HG03575 (cell line): ENCODE measurements around the gene SLC25A1.
"Not testable (repeated sequence)": the region's sequence is repeated elsewhere in the genome, so short reads cannot be mapped to it uniquely, and the experiment has no call there.

ENCODE experiments used
- ATAC-seq: cut with Tn5 transposase; IDR thresholded peaks from one replicate; pipeline ENCODE4 v1.9.1; 2021; ENCODE audit not compliant: unreplicated experiment, insufficient number of reproducible peaks, low FRiP score; ENCODE audit errors: extremely low read depth

SLC25A1 gene

DNA sequence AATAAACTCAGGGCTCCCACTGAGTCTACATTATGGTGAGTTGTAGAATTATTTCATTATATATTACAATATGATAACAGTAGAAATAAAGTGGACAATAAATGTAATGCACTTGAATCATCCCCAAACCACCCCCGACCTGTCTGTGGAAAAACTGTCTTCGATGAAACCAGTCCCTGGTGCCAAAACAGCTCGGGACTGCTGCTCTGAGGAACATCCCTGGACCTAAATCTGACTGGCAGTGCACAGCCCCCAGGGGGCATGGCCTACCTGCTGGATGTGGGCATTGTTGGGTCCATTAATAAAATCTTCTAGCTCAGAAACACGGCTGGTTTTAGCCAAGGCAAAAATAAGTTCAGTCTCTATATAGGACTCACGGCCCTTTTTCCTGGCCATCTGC is 29.3 kb upstream of the SLC25A1 start:
- no peak for ATAC-seq

DNA sequence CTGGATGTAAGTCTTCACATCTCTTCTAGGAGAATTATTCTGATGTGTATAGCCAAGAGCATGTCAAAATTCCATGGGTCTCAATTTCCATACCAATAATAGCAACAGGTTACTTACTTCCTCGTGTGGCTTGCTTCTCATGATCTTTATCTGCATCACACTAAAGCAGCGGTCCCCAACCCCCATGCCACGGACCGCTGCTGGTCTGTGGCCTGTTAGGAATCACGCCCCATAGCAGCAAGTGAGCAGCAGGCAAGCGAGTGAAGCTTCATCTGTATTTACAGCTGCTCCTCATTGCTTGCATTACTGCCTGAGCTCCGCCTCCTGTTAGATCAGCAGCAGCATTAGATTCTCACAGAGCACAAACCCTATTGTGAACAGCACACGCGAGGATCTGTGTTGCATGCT is 28.9 kb upstream of the SLC25A1 start:
- no peak for ATAC-seq

DNA sequence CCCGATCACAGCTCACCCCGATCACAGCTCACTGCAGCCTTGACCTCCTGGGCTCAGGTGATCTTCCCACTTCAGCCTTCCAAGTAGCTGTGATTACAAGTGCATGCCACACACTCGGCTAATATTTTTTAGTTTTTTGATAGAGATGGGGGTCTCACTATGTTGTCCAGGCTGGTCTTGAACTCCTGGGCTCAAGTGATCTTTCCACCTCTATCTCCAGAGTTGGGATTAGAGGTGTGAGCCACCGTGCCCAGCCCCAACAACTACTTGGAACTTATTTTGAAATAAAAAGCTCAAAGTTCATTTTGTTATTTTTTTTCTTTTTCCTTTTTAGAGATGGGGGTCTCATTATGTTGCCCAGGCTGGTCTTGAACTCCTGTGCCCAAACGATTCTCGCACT is 27.8 kb upstream of the SLC25A1 start:
- ATAC-seq = no peak

DNA sequence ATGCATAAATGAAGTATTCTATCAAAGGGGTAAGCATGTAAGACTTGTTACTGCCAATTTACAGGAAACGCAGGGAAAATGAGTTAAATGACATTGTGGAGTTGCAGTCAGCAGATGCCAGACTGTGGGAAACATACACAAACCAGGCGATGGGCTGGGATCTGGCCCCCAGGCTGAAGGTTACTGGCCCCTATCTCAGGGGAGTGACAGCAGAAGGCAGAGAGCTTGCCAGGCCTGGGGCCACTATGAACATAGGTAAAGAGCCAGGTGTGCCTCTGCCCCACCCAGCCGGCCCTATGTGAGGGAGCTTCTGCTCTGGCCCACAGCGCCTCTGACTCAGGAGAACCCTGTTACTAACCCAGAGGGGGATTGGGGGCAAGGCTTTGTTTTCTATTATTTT is 26.1 kb upstream of the SLC25A1 start:
- no peak for ATAC-seq

DNA sequence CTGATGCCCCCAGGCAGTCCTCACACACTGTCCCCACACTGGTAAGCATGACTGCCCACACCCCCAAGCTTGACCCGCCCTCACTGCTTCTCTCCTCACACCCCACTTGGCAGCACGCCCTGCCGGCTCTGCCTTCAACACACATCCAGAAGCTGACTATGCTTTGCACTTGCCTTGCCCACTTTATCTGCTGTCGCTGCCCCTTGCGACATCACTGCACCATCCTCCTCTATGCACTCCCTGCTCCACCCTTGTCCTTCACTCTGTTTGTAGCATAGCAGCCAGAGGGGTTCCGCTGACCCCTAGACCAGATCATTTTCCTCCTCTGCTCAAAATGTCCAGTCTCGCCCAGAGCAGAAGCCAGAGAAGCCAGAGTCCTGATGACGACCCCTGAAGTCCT is 25.3 kb upstream of the SLC25A1 start:
- ATAC-seq = no peak

DNA sequence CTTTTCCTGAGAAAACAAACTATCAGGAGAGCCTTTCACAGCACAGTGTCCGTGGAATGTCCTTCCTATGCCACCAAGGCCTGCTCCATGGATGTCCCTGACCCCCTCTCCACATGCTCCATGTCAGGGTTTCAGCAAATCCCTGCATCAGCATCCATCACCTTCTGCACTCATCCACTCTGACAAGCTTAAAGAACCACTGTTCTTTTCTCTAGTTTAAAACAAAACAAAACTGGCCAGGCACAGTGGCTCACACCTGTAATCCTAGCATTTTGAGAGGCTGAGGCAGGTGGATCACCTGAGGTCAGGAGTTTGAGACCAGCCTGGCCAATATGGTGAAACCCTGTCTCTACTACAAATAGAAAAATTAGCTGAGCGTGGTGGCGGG is 24.3 kb upstream of the SLC25A1 start:
- ATAC-seq = not testable (repeated sequence)

DNA sequence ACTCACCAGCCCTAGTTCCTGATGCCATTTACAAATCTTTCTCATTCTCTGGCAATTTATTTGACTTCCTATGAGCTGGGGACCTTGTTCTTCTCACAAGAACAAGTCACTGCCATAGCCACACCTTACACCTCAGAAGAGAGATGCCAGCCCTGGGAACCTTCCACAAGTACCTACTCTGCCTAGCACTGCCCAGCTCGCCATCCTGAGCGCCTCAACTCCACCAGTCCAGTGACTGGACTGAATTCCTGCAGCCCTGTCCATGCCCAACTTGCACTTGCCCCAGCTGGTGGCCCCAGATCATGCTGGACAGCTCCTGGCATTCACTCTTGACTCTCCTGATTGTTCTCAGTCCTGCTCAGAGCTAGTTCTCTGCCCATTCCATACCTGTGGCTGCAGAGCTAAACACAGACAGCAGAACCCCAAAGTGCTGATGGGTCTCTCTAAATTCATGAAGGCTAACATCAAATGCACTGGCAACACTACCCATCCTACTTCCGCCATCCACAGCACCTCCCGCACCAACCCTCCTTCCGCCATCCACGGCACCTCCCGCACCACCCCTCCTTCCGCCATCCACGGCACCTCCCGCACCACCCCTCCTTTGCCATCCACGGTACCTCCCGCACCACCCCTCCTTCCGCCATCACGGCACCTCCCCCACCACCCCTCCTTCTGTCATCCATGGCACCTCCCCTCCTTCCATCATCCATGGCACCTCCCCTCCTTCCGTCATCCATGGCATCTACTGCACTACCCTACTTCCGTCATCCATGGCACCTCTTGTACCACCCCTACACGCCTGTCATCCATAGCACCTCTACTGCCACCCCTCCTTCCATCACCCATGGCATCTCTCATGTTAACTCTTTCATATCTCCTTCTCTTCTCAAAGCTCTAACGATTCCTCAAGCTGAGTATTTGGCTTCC is 23.6 kb upstream of the SLC25A1 start:
- ATAC-seq = no peak

DNA sequence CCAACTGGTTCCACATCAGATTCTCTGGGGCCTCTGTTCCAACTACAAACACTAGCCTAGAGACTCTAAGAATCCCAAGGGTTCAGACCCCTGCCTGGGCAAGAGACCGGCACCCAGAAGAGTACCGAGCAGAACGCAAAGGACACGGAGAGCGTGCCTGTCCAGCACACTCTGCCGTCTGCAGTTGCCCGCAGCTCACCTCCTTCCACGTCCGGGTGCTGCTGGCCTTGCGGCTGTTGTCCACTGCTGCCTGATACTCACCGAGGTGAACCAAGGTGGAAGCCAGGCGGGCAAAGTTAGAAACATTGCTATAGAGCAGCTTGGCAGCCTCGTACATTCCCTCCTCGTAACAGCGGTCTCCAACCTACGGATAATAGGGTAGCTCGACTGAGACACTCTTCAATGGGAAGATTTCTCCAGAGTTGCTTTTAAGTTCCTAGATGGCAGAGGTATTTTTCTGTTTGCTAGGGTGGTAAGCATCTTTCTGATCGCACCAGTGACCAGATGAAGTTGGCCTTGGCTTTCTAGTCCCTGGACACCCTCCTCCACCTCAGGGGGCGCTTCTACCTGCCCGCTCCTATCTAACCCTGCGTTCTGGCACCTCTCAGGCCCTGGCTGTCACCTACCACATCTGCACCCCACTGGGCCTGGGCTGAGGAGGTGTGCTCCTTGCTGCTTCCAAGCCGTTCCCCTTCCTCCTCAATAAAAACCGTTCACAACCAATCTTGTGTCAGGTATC is 22.8 kb upstream of the SLC25A1 start:
- ATAC-seq = no peak

DNA sequence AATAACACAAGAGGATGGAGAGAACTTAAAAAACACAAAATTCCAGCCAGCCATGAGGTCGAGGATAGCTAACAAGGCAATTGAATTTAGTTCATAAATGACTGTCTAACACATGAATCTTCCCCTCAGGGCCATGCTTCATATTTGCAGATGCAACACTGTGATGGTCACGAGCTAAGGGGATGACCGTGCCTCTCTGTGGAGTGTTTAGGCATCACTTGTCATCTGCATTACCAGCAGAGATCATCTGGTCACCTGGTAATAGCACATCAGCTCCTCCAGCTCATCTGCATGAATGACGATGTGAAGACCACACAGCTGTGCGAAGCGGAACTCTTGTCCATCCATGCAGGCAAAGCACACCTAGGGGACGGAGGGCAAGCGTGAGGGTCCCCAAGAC is 20.9 kb upstream of the SLC25A1 start:
- ATAC-seq = no peak

DNA sequence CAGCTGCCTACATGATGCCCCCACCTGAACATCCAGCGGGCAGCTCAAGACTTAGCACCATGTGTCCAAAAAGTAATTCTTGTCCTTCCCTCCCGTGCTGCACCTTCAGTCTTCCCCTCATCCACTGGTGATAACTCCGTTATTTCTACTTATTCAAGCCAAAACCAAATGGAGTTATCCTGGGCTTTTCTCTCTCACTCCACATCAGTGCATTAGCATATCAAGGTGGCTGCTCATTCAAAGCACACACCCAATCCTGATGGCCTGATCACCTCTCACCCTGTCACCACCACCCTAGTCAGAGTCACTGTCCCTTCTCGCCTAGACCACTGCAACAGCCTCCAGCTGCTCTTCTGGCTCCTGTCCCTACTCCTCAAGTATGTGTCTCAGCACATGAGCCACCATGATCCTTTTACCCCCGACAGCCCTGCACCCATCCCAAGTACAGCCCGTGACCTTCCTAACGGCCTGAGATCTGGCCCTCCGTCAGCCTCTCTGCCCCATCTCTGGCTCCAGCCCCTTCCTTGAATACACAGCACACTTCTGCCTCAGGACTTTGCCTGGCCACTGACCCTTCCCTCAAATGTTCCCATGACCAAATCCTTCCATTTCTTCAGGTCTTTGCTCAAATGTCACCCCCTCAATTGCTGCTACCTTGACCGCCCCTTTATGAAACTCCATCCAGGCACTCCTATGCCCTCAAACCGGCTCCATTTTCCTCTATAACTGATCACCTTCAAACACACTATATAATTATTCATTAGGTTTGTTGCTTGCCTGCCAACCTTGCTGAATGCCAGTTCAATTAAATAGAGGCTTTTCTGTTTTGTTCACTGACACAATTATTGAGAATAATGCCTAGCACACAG is 19.7 kb upstream of the SLC25A1 start:
- no peak for ATAC-seq

DNA sequence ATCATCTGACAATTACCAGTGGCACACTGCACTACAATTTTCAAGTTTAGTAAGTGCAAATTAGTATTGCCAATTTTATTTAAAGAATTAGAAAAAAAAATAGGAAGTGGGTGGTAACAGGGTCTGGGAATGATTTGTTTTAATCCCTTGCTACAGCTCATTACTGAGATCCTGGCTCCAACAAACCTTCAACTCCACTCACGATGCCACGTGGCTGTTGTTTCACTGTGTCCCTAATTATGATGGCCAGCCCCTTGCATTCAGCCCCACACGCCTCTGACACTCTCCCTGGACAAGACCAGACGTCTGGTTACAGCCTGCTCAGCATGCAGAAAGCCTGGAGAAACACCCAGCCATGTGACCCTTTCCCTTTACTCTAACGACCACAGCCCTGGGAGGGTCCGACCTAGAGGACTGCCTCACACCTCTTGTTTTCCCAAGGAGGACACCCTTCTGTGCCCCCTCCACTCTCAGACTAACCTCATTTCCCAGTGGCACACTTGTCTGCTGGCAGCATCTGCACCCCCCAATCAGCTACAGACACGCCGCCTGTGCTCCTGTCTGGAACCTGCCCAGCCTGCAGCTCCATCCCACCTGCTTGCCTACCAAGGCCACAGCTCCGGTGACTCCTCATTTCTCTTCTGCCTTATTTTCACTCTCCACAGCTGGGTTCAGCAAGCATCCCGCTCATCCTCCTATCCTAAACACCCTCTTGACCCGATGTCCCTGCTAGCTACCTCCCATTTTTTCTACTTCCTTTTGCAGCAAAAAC is 18.5 kb upstream of the SLC25A1 start:
- no peak for ATAC-seq

DNA sequence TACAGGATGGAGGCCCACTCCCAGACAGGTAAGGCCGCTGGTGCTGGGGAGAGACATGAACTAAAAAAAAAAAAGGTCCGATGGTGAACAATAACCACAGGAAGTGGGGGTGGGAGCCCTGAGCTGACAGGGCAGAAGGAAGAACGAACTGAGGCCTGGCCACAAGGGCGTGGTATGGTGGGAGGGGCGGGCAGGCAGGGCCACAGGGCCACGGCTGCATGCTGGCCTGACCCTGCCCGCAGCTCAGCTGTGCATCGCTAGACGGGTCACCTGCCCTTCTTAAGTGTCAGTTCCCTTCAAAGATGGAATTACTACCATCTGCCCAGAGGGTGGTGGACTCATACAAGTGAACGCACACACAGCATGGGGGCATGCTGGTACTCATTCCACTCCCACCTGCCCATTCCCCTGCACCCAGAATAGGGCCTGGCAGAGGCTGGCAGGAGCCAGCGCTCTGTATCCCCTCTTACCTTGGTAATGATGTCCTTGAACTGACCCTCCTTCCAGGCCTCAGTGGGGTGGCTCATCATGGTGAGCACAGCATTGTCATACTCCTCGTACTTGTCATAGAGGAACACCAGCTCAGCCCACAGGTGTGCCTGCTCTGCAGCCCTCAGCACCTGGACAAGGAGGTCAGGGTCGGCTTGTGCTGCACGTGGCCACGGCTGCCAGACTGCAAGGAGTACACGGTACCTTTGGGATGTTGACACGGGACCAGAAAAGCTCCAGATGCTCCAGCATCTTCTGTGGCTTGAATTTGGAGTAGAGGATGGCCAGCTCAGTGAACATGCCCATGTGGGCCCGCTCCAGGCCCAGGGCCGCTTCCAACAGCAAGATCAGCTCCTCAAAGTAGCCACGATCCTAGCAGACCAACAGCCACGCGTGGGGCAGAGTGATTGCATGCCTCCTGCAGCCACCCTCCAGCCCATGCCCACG is 17.5 kb upstream of the SLC25A1 start:
- no peak for ATAC-seq

DNA sequence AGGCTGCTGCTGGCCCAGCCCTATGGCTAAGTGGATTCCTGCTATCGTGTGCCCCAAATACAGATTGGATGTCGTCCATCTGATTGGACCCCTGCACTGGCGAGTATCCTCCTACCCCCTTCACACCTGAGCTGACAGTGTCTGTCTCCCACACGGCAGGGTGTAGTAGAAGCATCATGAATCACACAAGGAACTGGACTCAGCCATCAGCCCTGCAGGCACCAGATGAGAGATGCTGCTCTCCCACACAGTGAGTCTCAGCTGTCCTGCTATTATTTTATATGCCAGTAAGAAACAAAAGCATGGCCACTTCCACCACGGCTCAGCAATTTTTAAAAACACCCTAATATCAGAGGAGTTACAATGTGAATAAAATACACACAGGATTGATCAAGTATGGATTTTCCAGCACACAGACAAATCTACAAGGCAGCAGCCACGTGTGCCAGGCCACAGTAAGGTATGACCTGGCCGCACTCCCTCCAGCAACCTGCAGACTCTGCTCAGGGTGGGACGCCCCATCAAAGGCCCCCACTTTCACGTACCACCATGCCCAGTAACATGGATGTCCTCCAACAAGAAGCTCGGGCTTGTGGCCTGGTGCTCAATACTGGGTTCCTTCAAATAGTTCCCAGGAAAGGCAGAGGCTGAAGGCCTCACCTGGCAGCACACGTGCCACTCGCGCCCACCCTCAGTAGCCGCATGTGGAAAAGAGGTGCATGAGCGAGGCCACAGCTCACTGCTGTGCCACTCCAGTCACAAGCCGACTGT is 16.4 kb upstream of the SLC25A1 start:
- ATAC-seq = no peak

DNA sequence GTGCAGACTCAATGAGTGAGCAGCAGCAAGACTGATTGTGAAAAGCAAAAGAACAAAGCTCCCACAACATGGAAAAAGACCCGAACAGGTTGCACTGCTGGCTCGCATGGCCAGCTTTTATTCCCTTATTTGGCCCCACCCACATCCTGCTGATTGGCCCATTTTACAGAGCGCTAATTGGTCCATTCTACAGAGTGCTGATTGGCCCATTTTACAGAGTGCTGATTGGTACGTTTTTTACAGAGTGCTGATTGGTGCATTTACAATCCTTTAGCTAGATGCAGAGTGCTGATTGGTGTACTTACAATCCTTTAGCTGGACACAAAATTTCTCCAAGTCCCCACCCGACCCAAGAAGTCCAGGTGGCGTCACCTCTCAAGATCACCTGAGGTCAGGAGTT is 15.3 kb upstream of the SLC25A1 start:
- no peak for ATAC-seq

DNA sequence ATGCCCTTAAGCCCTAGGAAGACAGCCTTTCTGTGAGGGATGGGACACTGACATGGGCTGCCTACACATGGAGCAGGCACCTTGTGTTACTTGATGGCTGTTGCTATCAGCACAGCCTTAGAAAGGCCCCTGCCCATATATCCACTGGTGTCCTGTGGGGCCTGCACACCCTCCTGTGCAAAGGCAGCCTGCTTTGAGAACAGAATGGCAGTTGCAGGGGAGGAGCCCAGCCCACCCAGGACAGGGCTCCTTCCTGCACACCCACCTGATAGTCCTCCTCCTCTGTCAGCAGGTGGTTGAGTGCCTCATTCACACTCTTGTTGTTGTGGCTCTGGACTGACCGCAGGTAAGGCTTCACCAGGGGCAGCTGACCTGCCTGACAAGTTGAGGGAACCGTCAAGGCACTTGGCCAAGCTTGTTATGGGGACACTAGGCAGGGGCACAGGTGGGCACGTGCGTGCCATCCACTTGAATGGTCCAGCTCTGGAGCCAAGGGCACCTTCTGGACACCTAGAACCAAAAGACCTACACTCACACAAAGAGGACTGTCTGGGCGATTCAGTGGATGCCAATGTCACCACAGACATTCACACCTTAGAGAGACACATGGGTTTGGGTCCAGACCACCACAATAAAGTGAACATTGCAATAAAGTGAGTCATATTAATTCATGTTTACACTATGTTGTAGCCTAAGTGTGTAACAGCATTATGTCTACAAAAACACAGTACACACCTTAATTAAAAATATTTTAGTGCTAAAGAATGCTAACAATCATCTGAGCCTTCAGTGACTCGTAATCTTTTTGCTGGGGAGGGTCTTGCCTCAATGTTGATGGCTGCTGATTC is 9.4 kb upstream of the SLC25A1 start:
- ATAC-seq = no peak

DNA sequence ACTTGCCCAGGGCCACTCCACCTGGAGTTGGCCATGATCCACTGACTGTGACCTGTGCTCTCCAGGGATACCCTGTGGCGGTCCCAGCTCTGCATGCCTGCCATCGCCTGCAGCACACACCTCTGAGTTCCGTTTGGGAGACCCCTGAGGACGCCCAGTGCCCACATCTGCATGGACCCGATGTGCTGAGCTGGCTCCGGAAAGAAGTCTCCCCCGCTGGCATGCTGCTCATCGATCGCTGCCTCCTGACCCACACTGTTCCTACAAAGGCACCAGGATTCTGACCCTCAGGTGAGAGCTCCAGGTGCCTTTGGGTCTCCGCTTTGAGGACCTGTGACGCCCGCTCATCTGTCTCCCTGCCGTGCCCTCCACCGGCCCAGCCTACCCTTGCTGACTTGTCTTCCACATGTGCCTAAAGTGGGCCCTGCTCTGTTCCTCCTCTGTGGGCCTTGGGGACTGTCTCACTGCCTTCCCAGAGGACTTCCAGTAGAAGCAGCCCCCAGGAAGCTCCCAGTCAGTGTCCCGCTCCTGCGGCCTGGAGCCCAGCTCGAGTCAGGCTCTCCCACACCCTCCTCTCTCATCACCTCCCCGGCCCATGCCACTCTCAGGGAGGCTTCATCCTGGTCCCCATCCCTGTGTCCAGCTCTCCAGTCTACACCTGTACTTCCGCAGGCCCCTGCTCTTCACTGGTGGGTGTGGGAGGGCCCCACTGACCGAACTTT is 5.9 kb upstream of the SLC25A1 start:
- ATAC-seq = no peak
